Type B pancreatic cell (in vitro differentiated cells): ENCODE data around the gene FBXO30. TPM values are rescaled to one million over a fixed set of nuclear protein-coding genes. Genes with fewer than 3 reads are reported as not detected.

Experiments used
- DNase-seq: peaks from one replicate; pipeline ENCODE4 v3.0.0; 2021; ENCODE audit warnings: mixed read lengths; ENCODE audit not compliant: unreplicated experiment; ENCODE audit errors: extremely low spot score
- H3K27ac Mint-ChIP-seq: 2 replicates; pipeline ENCODE4 v1.8.0; 2021; ENCODE audit warnings: mild to moderate bottlenecking, mixed read lengths
- H3K27me3 Mint-ChIP-seq: 2 replicates; pipeline ENCODE4 v1.8.0; 2021; ENCODE audit warnings: mixed read lengths
- H3K36me3 Mint-ChIP-seq: 2 replicates; pipeline ENCODE4 v1.8.0; 2021; ENCODE audit warnings: mixed read lengths
- H3K4me1 Mint-ChIP-seq: one replicate; pipeline ENCODE4 v1.8.0; 2021; ENCODE audit warnings: mixed read lengths; ENCODE audit not compliant: unreplicated experiment
- H3K4me3 Mint-ChIP-seq: 2 replicates; pipeline ENCODE4 v1.8.0; 2021; ENCODE audit warnings: mild to moderate bottlenecking, mixed read lengths
- H3K9me3 Mint-ChIP-seq: 2 replicates; pipeline ENCODE4 v1.8.0; 2021; ENCODE audit warnings: mixed read lengths
- CTCF ChIP-seq: fragments of 200-600 bp; sonication (generic); conservative IDR thresholded peaks from 2 replicates; pipeline ENCODE4 v1.5.0; 2021; ENCODE audit warnings: antibody characterized with exemption, mild to moderate bottlenecking
- long read RNA-seq: library from polyadenylated mRNA; unstranded; transcript quantifications from one replicate; pipeline ENCODE4 v2.0.0, GENCODE V29; 2020
- total RNA-seq: library from RNA; stranded (reverse); gene quantifications from 2 replicates; pipeline ENCODE4 v1.2.1, GENCODE V29; 2021; ENCODE audit warnings: low replicate concordance

FBXO30 gene
- total RNA-seq: 8.3 and 11.6 TPM in 2 replicates
- long read RNA-seq, full-length matches to known transcripts: 4 of 8 reads
- long read RNA-seq, partial matches to known transcripts: 0 of 8 reads
- long read RNA-seq, other reads (novel, unspliced or antisense): 4 of 8 reads

- TF ChIP-seq CTCF: peak; percentile 53
- Mint-ChIP-seq H3K36me3 (no peaks in the 10 kb centered on the region), H3K27ac (peak within 1 kb of the TSS; percentile 94), H3K4me1 (peaks cover 21% of the 10 kb centered on the region), H3K27me3 (no peaks in the 10 kb centered on the region), H3K4me3 (peak within 1 kb of the TSS; percentile 95), H3K9me3 (no peaks in the 10 kb centered on the region)
- peak; percentile 93 for DNase-seq
Observed at GRCh38 chr6:145814501-145815308, at the start of gene FBXO30. TSS of gene FBXO30 (minus strand) at chr6:145814795. CDS start at chr6:145806405, 8,390 bp downstream.

GRCh38 chr6:145863988-145864616 lies 49.5 kb upstream of the FBXO30 start:
- TF ChIP-seq CTCF: no peak
- Mint-ChIP-seq H3K36me3 (peaks cover 10% of the 10 kb centered on the region), H3K4me3 (no peak overlapping the region)

GRCh38 chr6:145863366-145863765 lies 48.8 kb upstream of the FBXO30 start:
- Mint-ChIP-seq H3K4me3 (no peak overlapping the region), H3K4me1 (no peaks in the 10 kb centered on the region), H3K27me3 (no peaks in the 10 kb centered on the region), H3K36me3 (peaks cover 10% of the 10 kb centered on the region), H3K9me3 (no peaks in the 10 kb centered on the region), H3K27ac (no peak overlapping the region)
- no peak for TF ChIP-seq CTCF
- DNase-seq: no peak

More at GRCh38 chr6:145863988-145864616, 49.5 kb upstream of the FBXO30 start:
- DNase-seq: no peak
- H3K27ac Mint-ChIP-seq: no peak overlapping the region
- H3K27me3 Mint-ChIP-seq: no peaks in the 10 kb centered on the region
- no peaks in the 10 kb centered on the region for H3K4me1 Mint-ChIP-seq
- no peaks in the 10 kb centered on the region for H3K9me3 Mint-ChIP-seq

GRCh38 chr6:145860562-145860961 lies 46.0 kb upstream of the FBXO30 start:
- DNase-seq: no peak
- Mint-ChIP-seq H3K4me3 (no peak overlapping the region), H3K27ac (no peak overlapping the region), H3K27me3 (no peaks in the 10 kb centered on the region), H3K36me3 (peaks cover 10% of the 10 kb centered on the region), H3K9me3 (no peaks in the 10 kb centered on the region), H3K4me1 (no peaks in the 10 kb centered on the region)
- no peak for TF ChIP-seq CTCF

- Mint-ChIP-seq H3K9me3 (peaks cover 4% of the 10 kb centered on the region), H3K27me3 (no peaks in the 10 kb centered on the region)
- no peak for TF ChIP-seq CTCF
Observed at GRCh38 chr6:145850671-145851070, 36.1 kb upstream of the FBXO30 start.

More at GRCh38 chr6:145850671-145851070, 36.1 kb upstream of the FBXO30 start:
- DNase-seq: no peak
- Mint-ChIP-seq H3K4me1 (no peaks in the 10 kb centered on the region), H3K4me3 (no peak overlapping the region), H3K36me3 (no peaks in the 10 kb centered on the region), H3K27ac (no peak overlapping the region)
